SK-N-SH treated with all-trans-retinoic acid at 6 μM for 48 hours (cell line): ENCODE results near the gene TLE4.

Experiments
- ATAC-seq: fragments of 200-7000 bp; cut with Tn5 transposase; 3 replicates; pipeline ENCODE4 v1.9.1; 2020; ENCODE audit warnings: mild to moderate bottlenecking, moderate library complexity
- BACH2 ChIP-seq: fragments of 250-450 bp; sonication (Bioruptor Pico); IDR thresholded peaks from 2 replicates; pipeline ENCODE4 v1.9.0; 2021; ENCODE audit warnings: mild to moderate bottlenecking, borderline replicate concordance
- CSDC2 ChIP-seq: fragments of 250-450 bp; sonication (Bioruptor Pico); IDR thresholded peaks from 2 replicates; pipeline ENCODE4 v1.5.0; 2020; ENCODE audit warnings: mild to moderate bottlenecking, moderate library complexity
- CSRNP3 ChIP-seq: fragments of 250-450 bp; sonication (Bioruptor Pico); IDR thresholded peaks from 2 replicates; pipeline ENCODE4 v1.5.1; 2021; ENCODE audit warnings: mild to moderate bottlenecking, moderate library complexity
- ESRRG ChIP-seq: fragments of 250-450 bp; sonication (Bioruptor Pico); IDR thresholded peaks from 2 replicates; pipeline ENCODE4 v1.6.1; 2021; ENCODE audit warnings: mild to moderate bottlenecking
- GLIS3 ChIP-seq: fragments of 250-450 bp; sonication (Bioruptor Pico); IDR thresholded peaks from 2 replicates; pipeline ENCODE4 v1.5.0; 2020; ENCODE audit warnings: mild to moderate bottlenecking, moderate library complexity
- ISL1 ChIP-seq: fragments of 250-450 bp; sonication (Bioruptor Pico); IDR thresholded peaks from 2 replicates; pipeline ENCODE4 v2.1.2; 2022; ENCODE audit warnings: mild to moderate bottlenecking, moderate library complexity
- POU6F1 ChIP-seq: fragments of 250-450 bp; sonication (Bioruptor Pico); IDR thresholded peaks from 2 replicates; pipeline ENCODE4 v1.8.0; 2021; ENCODE audit warnings: low read depth, mild to moderate bottlenecking, moderate library complexity, borderline replicate concordance
- PPARA ChIP-seq: fragments of 250-450 bp; sonication (Bioruptor Pico); IDR thresholded peaks from 2 replicates; pipeline ENCODE4 v1.5.0; 2020; ENCODE audit warnings: mild to moderate bottlenecking, borderline replicate concordance
- SNAI2 ChIP-seq: fragments of 250-450 bp; sonication (Bioruptor Pico); IDR thresholded peaks from 2 replicates; pipeline ENCODE4 v1.5.0; 2020; ENCODE audit warnings: mild to moderate bottlenecking, moderate library complexity
- TCF4 ChIP-seq: fragments of 250-450 bp; sonication (Bioruptor Pico); IDR thresholded peaks from 2 replicates; pipeline ENCODE4 v1.8.0; 2021; ENCODE audit warnings: mild to moderate bottlenecking, moderate library complexity, borderline replicate concordance
- TOX ChIP-seq: fragments of 250-450 bp; sonication (Bioruptor Pico); IDR thresholded peaks from 2 replicates; pipeline ENCODE4 v1.8.0; 2021; ENCODE audit warnings: mild to moderate bottlenecking, moderate library complexity, borderline replicate concordance
- ZFP30 ChIP-seq: fragments of 450-650 bp; formaldehyde crosslinking; IDR thresholded peaks from 2 replicates; pipeline ENCODE4 v1.5.0; 2022; ENCODE audit warnings: mild to moderate bottlenecking, moderate library complexity
- ZNF565 ChIP-seq: fragments of 450-650 bp; formaldehyde crosslinking; conservative IDR thresholded peaks from 2 replicates; pipeline ENCODE4 v1.5.0; 2020; ENCODE audit warnings: low read depth, mild to moderate bottlenecking, moderate library complexity
- ZNF70 ChIP-seq: fragments of 450-650 bp; formaldehyde crosslinking; IDR thresholded peaks from 2 replicates; pipeline ENCODE4 v1.5.0; 2020; ENCODE audit warnings: mild to moderate bottlenecking, moderate library complexity
- ZNF8 ChIP-seq: fragments of 450-650 bp; formaldehyde crosslinking; IDR thresholded peaks from 2 replicates; pipeline ENCODE4 v1.5.0; 2020; ENCODE audit warnings: mild to moderate bottlenecking, moderate library complexity

Gene TLE4

GRCh38 chr9:79687131-79687447 lies 115.3 kb downstream of the TLE4 start:
- TF ChIP-seq CSRNP3 (CRISPR knock-in tag): no peak
- TF ChIP-seq CSDC2: no peak
- no peak for TF ChIP-seq ZNF70 (CRISPR knock-in tag)
- no peak for TF ChIP-seq SNAI2
- no peak for TF ChIP-seq PPARA
- no peak for TF ChIP-seq POU6F1 (CRISPR knock-in tag)
- TF ChIP-seq TOX (CRISPR knock-in tag): no peak
- no peak for ATAC-seq

GRCh38 chr9:79688363-79688762 lies 116.6 kb downstream of the TLE4 start:
- TF ChIP-seq ZNF8 (CRISPR knock-in tag): no peak
- TF ChIP-seq ISL1 (CRISPR knock-in tag): peak; percentile 76
- TF ChIP-seq GLIS3 (CRISPR knock-in tag): no peak
- no peak for ATAC-seq

GRCh38 chr9:79689576-79689975 lies 117.8 kb downstream of the TLE4 start:
- no peak for ATAC-seq
- TF ChIP-seq POU6F1 (CRISPR knock-in tag) (no peak), CSDC2 (no peak), CSRNP3 (CRISPR knock-in tag) (no peak), ZNF70 (CRISPR knock-in tag) (no peak), ZNF565 (CRISPR knock-in tag) (no peak), GLIS3 (CRISPR knock-in tag) (no peak), ZNF8 (CRISPR knock-in tag) (no peak), TOX (CRISPR knock-in tag) (no peak), ESRRG (CRISPR knock-in tag) (no peak), BACH2 (no peak), ISL1 (CRISPR knock-in tag) (no peak)

- TF ChIP-seq ZNF70 (CRISPR knock-in tag): no peak
- TF ChIP-seq SNAI2: no peak
- TF ChIP-seq CSRNP3 (CRISPR knock-in tag): no peak
- TF ChIP-seq ZNF8 (CRISPR knock-in tag): no peak
- no peak for TF ChIP-seq TCF4 (CRISPR knock-in tag)
- TF ChIP-seq ESRRG (CRISPR knock-in tag): no peak
- no peak for TF ChIP-seq CSDC2
- no peak for TF ChIP-seq ZFP30 (CRISPR knock-in tag)
- TF ChIP-seq POU6F1 (CRISPR knock-in tag): no peak
- no peak for ATAC-seq
These were observed 119.7 kb downstream of the TLE4 start for GRCh38 chr9:79691496-79691895.
